ENCODE data around the gene TCFL5.
"Not testable (repeated sequence)": the region's sequence is repeated elsewhere in the genome, so short reads cannot be mapped to it uniquely, and the experiment has no call there.

The TCFL5 gene

DNA sequence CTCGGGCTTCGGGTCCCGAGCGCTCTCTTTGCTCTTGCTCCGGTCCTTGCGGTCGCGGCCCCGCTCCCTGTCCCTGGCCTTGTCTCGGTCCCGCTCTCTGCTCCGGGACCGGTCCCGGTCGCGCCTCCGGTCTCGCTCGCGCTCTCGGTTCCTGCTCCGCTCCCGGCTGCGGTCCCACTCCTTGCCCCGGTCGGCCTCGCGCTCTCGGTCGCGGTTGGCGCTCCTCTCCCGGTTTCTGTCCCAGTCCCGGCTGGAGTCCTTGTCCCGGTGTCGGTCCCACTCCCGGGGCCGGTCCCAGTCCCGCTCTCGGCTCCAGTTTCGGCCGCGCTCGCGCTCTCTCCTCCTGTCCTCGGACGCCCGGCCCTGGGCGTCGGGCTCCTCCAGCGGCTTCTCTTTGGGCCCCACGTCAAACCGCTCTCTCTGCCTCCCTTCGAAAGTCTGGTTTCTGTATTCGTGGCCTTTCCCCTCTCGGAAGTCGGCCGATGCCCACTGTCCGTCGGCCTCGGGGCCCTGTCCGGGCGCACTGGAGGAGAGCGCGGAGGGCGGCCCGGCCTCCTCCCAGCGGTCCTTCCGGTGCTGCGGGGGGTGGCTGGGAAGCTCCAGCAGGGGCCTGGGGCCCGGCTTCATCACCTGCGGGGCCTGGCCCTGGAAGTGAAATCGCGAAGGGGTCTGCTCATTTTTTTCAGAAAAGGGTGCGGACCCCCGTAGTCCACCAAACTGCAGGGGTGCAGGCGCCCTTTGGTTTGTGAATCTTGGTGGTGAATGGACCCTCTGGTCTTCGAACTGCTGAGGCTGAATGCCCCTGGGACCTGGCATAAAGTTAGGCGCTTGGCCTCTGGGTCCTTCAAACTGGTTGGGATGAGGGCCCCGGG lies 17.9 kb upstream of the TCFL5 start:
- DNase-seq, result no peak

DNA sequence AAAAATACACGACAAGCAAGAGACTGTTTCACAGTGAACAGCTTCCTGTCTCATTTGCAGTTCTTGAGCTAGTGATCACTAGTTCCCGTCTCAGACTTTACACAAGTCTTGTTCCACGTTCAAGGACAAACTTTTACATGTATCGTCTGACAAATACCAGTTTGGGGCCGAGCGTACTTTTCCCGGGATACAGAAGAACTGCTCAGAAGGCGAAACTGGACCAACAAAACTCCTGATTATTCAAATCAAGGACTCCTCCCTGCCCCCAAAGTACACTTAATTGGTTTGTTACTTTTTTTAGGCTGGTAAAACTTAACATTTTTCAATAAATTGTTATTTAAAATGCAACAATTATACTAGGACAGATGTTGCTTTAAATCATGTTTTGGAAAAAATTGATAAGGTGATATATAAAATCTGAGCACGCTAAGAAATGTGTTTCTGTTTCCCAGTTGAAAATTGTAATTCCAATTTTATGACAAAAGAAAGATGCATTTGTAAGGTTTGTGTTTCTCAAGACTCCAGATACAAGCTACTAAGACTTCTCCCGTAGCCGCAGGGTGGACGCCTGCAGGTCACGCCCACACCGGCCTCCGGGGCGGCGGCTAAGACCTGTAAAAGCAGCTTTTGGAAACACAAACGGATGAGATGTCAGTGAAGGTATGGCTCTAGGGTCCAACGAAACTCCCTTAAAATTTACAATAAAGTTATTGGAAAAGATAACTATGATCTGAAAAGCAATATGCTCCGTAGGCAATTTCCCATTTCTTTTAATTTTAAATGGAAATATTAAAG lies 16.8 kb upstream of the TCFL5 start:
- no peak for DNase-seq

DNA sequence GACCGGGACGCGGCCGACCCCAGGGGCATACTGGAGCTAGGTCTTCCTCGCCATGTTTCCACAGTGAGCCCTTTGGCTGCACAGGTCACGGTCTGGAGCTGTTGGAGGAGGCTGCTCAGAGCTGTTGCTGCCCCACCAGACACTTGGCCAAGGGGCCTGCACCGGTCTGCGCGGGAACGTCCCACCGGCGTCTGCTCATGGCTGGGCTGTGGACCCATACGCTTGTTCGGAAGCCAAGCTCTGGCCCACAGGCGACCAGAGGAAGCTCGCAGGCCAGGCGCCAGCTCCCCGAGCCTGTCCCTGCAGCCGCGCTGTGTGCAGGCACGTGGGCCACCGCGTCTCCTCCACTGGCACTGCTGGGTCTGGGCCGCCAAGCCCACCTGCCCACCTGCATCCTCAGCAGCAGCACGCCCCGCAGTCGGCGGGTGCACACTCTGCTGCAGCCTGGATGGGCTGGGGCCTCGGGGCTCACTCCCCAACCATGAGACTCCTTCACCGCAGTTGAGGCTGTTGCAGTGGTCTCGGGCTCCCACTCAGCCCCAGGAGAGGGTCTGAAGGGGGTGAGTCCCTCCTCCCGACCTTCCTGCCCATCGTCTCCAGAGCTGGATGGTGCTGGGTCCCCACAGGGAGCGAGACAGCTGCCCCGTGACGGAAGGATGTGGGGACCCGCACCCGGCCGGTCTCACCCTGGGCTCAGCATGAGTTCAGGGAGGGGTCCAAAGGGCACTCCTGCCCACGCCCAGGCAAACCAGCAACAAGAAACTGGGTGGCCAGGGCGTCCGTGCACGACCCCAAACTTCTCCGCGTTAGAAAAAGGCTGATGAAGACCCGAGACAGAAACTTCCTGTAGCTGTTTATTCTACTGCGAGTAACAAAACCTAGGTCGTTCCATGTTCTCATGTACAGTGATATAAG lies 15.5 kb upstream of the TCFL5 start:
- DNase-seq, result no peak

DNA sequence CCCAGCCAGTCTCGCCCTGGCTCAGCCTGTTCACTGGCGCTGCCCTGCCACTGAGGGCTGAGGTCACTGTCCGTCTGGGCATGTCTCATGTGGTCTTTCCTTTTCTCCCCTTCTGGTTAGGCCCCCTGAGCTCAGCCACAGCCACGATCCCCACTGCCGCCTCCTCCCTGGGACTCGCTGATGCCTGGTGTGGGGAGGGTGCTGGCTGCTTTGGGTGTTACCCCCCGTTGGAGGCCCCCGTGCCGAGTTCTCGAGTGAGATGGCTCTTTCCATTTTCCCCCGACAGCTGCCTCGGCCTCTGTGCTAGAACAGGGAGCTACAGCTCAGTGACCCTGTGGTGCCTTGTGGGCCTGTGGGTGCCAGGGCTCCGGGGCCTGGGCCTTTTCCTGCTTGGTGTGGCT lies 14.9 kb upstream of the TCFL5 start:
- no peak for DNase-seq

DNA sequence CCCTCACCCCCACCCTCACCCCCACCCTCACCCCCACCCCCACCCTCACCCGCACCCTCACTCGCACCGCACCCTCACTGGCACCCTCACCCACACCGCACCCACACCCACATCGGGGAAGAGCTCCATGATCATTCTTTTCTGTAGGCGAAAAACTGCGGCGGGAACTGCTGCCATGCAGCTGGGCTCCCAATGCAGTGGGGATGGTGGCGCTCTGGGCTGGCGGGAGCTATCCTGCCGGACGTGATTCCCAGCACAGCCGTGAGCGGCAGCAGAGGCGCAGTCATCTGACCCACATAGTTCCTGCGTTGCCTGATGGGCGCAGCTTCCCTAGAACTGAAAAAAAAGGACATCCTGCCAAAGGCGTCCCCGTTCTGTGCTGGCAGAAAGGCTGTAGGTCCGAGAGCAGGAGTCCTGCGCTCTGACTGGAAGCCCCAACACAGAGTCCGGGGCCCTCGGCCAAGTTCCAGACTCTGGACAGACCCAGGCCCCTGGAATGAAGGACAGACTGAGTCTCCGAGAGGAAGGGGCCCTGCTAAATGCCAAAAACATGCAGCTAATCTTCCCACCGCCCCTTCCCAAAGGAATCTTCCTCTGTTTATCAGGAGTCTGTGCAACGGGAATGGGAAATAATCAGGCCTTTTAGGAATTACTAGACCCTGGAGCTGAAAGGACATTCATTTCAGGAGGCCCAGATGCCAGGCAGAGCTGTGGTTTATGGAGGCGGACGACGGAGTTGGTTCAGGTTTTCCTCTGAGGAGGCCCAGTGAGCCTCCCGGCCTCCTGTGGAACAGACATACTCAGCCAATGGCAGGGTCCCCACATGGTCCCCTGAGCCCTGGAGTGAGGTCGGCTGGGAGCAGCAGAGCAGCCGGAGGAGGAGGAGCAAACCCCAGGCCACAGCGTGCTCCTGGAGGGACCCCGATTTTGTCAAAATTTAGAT lies 14.1 kb upstream of the TCFL5 start:
- peak; percentile 87 for DNase-seq

DNA sequence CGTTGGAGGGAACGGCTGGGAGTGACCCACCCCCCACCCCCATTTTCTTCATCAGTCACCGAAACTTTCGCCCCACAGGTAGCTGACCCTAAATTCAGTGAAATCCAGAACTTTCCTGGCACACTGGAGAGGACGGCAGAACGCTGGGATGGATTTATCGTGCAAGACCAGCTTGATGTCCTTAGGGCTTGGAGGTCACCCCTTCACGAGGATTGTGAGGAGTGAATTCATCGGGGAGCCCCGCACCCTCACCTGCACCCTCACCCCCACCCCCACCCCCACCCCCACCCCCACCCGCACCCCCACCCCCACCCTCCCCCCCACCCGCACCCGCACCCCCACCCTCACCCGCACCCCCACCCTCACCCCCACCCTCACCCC lies 13.3 kb upstream of the TCFL5 start:
- no peak for DNase-seq

DNA sequence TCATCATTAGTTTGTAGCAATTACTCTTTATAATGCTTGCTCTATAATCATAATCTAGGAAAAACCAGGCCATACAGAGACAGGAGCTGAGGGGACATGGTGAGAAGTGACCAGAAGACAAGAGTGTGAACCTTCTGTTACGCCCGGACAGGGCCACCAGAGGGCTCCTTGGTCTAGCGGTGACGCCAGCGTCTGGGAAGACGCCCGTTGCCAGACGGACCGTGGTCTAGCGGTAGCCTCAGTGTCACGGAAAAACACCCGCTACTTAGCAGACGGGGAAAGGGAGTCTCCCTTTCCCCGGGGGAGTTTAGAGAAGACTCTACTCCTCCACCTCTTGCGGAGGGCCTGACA lies 12.0 kb upstream of the TCFL5 start:
- DNase-seq, result peak; percentile 49

DNA sequence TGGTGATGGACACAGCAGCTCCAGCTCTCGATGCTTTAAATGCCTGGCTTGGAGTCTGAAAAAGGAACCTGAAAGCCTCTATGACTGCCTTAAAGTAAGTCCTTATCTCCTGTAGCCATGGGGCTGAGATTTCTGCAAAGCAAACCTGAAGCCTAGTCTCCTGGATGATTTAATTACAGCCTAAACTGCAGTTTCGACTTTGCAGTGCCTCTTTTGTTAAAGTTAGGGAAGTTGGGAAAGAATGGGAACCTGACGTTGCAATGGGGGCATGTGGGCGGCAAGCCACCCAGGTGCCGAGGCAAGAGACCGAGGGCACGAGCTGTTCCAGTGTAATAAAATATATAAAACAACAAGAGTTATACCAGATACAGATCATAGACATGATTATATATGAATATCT lies 11.7 kb upstream of the TCFL5 start:
- no peak for DNase-seq

DNA sequence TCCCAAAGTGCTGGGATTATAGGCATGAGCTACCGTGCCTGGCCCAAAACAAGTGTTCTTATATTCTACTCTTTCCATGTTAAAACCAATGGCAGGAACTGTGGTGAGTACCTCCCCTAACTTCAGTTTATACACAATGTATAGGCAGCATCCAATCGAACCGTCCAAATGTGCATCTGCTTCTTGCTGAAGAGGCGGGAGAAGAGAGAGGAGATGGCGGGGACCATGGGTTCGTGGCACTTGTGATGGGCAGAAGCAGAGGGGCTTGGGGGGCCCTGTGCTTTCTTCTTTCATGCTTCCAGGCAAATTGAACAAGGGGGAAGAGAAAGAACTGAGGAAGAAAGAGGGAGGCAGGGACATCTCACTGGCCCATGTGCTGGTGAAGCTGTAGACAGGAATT lies 11.2 kb upstream of the TCFL5 start:
- DNase-seq, result no peak

DNA sequence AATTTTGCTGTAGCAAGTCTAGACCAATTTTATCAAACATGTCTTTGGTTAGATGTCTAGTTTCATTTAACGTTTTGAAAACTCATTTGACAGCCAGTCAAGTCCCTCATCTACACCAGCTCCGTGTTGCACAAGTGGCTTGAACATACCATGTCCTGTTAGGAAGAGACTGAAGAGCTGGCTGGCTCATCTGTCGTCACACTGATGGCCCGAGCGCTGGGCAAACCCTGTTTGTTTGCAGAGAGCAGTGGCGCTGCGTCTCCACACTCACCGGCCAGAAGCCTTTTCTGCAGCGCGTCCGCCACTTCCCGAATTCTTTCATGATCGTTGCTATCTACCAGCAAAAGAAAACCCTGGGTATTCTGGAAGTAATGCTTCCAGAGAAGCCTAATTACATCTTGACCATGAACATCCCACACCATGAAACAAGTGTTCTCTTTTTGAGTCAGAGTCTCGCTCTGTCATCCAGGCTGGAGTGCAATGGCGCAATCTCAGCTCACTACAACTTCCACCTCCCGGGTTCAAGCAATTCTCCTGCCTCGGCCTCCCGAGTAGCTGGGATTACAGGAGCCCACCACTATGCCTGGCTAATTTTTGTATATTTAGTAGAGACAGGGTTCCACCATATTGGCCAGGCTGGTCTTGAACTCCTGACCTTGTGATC lies 10.7 kb upstream of the TCFL5 start:
- DNase-seq, result peak; percentile 64

DNA sequence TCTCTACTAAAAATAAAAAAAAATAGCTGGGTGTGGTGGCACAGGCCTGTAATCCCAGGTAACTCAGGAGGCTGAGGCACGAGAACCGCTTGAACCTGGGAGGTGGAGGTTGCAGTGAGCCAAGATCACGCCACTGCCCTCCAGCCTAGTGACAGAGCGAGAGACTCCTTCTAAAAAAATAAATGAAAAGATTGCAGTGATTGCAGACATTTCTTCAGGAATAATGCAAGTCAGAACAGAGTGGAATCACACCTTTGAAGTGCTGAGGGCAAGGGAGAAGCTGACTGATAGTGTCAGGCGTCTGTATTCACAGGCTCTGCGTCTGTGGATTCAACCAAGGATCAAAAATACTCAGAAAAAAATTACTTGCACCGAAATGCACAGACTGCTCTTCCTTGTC lies 2.6 kb upstream of the TCFL5 start:
- DNase-seq, result no peak

DNA sequence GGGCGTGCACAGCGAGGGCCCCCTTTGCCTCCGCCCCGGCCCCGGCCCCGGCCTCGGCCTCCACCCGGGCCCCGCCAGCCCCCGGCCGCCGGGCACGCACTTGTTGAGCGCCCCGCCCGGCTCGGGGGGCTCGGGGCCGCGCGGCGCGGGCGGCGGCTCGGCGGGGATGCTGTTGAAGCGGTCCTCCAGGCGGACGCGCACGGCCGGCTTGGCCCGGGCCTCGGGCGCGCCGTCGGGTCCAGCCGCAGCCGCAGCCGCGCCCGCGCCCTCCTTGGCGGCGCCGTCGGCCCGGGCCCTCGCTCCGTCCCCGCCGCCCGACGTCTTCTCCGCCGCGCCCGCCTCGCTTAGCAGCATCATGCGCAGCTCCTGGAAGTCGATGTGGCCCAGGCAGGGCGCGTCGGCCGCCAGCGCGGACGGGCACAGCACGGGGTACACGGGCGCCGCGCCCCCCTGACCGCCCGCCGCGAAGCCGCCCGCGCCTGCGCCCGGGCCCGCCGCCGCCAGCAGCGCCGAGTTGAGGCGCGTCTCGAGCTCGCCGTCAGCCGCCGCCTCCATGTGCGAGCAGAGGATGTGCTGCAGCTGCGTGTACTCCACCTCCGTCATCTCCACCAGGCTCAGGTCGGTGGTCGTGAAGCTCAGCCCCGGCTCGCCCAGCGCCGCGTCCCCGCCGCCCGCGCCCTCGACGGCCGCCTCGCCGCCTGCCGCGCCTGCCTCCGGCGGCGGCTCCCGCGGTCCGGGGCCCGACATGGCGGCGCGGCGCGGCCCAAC lies 514 bp downstream of the TCFL5 start:
- no peak for DNase-seq

DNA sequence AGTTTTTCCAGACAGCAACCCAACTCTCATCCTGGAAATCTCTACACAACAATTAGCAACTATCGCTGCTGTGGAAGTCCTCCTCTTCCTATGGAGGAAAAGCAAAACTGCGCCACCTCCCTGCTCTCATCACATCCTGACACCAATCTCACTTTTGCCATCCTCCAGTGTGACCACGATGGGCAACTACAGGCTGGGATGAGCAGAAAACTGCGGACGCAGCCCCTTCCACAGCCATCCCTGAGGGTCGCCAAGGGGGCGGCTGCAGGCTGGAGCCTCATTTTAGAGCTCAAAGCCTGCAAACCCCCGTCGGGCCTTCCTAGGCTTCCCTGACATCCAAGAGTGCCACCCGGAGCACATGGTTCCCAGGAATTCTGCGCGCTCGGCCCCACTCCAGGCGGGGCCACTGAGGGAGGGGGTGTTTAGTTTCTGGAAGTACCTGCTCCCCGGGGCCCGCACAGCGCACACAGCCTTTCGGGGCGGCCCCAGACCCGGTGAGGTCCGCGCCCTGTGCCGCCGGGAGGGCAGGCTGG lies 1.2 kb downstream of the TCFL5 start:
- peak; percentile 38 for DNase-seq

DNA sequence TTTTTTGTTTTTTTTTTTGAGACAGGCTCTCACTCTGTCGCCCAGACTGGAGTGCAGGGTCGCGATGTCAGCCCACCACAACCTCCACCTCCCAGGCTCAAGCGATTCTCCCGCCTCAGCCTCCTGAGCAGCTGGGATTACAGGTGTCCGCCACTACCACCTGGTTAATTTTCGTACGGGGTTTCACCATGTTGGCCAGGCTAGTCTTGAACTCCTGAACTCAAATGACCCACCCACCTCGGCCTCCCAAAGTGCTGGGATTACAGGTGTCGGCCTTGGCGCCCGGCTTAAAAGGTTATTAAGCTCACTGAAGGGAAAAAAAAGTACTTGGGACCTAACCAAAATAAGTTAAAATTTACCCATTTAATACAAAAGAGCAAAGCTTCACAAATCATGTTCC lies 1.9 kb downstream of the TCFL5 start:
- no peak for DNase-seq

DNA sequence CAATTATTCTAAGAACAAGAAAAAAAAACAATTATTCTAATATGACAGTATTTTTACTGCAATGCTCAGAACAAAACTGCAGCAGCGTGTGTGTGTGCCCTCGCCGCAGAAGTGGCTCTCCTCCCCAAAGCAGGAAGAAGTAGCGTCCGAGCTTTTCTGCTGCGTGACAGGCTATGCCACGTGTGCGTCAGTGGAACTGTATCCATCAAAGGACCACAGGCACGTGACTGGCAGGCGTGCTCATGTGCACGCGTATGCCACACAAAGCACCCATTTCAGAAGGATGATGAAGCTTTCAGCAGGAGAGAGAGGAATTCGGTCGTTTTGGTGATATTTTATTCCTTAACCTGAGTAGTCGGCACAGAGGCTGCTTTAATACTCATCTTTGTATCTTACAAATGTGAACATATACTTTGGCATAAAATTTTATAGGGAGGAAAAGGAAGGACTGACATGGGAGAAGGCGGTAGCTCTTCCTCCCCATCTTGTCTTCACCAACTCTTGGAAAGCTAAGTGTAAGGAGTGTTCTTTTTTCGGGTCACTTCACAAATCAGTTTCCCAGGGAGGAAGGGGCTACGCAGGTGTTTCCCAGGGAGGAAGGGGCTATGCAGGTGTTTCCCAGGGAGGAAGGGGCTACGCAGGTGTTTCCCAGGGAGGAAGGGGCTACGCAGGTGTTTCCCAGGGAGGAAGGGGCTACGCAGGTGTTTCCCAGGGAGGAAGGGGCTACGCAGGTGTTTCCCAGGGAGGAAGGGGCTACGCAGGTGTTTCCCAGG lies 3.4 kb downstream of the TCFL5 start:
- DNase-seq, result no peak

DNA sequence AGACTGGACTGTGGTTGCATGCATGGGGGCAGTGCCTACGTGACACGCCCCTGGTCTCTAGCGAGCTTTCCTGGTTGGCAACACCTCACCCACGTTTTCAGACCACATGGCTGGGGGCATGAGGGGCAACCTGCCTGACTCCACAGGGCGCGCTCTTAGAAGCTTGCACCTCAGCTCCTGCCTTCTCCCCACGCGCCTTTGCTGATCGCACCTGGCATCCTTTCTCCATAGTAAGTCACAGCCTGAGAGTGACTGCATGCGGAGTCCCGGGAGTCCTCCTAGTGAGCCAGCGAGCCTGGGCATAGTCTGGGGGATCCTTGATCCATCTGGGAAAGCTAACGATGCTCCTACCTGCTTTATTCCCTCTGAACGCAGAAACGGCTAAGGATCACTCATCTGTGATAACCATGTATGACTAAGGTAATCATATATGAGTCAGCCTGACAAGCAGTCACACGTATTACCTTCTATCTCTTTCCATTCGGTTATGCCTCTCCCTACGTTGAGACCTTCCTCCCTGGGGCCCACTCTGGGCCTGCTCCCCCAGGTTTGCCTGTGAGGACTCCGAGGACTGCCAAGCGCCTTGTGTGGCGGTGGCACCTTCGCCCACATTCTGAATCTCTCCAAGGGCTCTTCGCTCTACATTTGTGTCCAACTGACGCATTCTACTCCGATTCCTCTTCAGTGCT lies 4.5 kb downstream of the TCFL5 start:
- DNase-seq, result no peak

DNA sequence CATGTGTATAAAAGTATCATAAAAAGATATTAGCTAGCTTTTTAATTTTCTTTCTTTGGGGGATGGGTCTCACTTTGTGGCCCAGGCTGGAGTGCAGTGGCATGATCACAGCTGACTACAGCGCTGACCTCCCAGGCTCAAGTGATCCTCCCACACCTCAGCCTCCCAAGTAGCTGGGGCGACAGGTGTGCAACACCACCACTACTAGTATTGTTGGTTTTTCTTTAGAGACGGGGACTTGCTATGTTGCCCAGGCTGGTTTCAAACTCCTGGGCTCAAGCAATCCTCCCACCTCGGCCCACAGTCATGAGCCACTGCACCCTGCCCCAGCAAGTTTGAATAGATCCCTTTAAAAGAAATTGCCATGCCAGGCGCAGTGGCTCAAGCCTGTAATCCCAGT lies 6.5 kb downstream of the TCFL5 start:
- no peak for DNase-seq

DNA sequence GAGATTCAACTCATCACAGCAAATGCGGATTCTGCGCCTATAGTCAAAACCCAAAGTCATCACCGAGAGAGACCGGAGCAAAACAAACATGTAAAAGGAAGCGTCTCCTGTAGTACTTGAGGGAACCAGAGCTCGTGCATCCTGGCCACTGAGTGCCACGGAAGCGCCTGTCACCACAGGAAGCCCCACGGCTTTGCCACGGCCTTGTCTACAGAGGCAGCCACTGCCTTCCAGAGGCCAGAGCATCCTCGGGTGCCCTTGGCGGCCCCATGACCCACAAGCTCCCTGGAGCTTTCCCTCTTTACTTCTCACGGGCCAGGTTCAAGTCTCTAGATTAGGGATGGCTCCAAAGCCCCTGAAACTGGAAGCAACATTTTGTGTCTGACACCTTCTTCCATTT lies 7.5 kb downstream of the TCFL5 start:
- no peak for DNase-seq

DNA sequence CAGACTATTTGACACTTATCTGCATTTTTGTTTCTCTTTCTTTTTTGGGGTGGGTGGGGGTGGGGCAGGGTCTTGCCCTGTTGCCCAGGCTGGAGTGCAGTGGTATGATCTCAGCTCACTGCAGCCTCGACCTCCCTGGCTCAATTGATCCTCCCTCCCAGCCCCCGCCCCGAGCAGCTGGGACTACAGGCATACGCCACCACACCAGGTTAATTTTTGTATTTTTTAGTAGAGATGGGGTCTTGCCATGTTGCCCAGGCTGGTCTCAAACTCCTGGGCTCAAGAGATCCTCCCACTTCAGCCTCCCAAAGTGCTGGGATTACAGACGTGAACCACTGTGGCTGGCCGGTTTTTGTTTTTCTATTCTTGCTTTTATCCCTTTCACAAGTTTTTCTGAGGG lies 8.3 kb downstream of the TCFL5 start:
- DNase-seq, result not testable (repeated sequence)
